KOPT-K1 (cell line): ENCODE measurements around the gene PNKD.
"Not testable (repeated sequence)": the region's sequence is repeated elsewhere in the genome, so short reads cannot be mapped to it uniquely, and the experiment has no call there.

Experiments
- H3K27ac ChIP-seq: fragments of 200-600 bp; sonication (generic); 2 replicates; pipeline ENCODE4 v1.5.1; 2016; ENCODE audit warnings: antibody characterized with exemption, mild to moderate bottlenecking, low read depth, low read length; ENCODE audit not compliant: poor library complexity, severe bottlenecking
- H3K36me3 ChIP-seq: fragments of 200-600 bp; sonication (generic); 2 replicates; pipeline ENCODE4 v1.5.1; 2017; ENCODE audit warnings: antibody characterized with exemption, mild to moderate bottlenecking, low read length, moderate library complexity; ENCODE audit not compliant: insufficient read depth
- H3K9me3 ChIP-seq: fragments of 200-600 bp; sonication (generic); 2 replicates; pipeline ENCODE4 v1.5.1; 2017; ENCODE audit warnings: antibody characterized with exemption, low read length, mild to moderate bottlenecking; ENCODE audit not compliant: insufficient read depth, poor library complexity, severe bottlenecking

The PNKD gene

GRCh38 chr2:218310853-218311540 lies 40.7 kb downstream of the PNKD start:
- no peak overlapping the region for H3K27ac ChIP-seq
- H3K9me3 ChIP-seq: no peaks in the 10 kb centered on the region
- no peaks in the 10 kb centered on the region for H3K36me3 ChIP-seq

- not testable (repeated sequence) for H3K27ac ChIP-seq, H3K36me3 ChIP-seq, H3K9me3 ChIP-seq
These were observed 41.4 kb downstream of the PNKD start for GRCh38 chr2:218311541-218312266.

- Histone ChIP-seq H3K36me3 (no peaks in the 10 kb centered on the region), H3K9me3 (no peaks in the 10 kb centered on the region), H3K27ac (no peak overlapping the region)
These were observed 42.0 kb downstream of the PNKD start for GRCh38 chr2:218312267-218312756.

GRCh38 chr2:218313356-218313755 lies 43.0 kb downstream of the PNKD start:
- Histone ChIP-seq H3K27ac (no peak overlapping the region), H3K9me3 (no peaks in the 10 kb centered on the region), H3K36me3 (no peaks in the 10 kb centered on the region)

- not testable (repeated sequence) for H3K9me3 ChIP-seq, H3K27ac ChIP-seq, H3K36me3 ChIP-seq
These were observed 44.4 kb downstream of the PNKD start for GRCh38 chr2:218314764-218315163.

GRCh38 chr2:218315397-218315796 lies 45.1 kb downstream of the PNKD start:
- no peaks in the 10 kb centered on the region for H3K36me3 ChIP-seq
- no peaks in the 10 kb centered on the region for H3K9me3 ChIP-seq
- peak overlapping the region; percentile 86 for H3K27ac ChIP-seq

GRCh38 chr2:218317303-218317630 lies 46.9 kb downstream of the PNKD start:
- H3K9me3 ChIP-seq: no peaks in the 10 kb centered on the region
- H3K27ac ChIP-seq: peak overlapping the region; percentile 86
- H3K36me3 ChIP-seq: no peaks in the 10 kb centered on the region

- Histone ChIP-seq H3K27ac (peak overlapping the region; percentile 86), H3K36me3 (no peaks in the 10 kb centered on the region), H3K9me3 (no peaks in the 10 kb centered on the region)
These were observed 47.5 kb downstream of the PNKD start for GRCh38 chr2:218317835-218318234.

GRCh38 chr2:218318241-218318640 lies 47.9 kb downstream of the PNKD start:
- Histone ChIP-seq H3K27ac (peak overlapping the region; percentile 86), H3K9me3 (no peaks in the 10 kb centered on the region), H3K36me3 (no peaks in the 10 kb centered on the region)

- no peak overlapping the region for H3K27ac ChIP-seq
- H3K9me3 ChIP-seq: no peaks in the 10 kb centered on the region
- H3K36me3 ChIP-seq: no peaks in the 10 kb centered on the region
These were observed 49.6 kb downstream of the PNKD start for GRCh38 chr2:218319813-218320365.

- H3K36me3 ChIP-seq: no peaks in the 10 kb centered on the region
- H3K9me3 ChIP-seq: no peaks in the 10 kb centered on the region
- H3K27ac ChIP-seq: no peak overlapping the region
These were observed 50.5 kb downstream of the PNKD start for GRCh38 chr2:218320704-218321336.

GRCh38 chr2:218322768-218323525 lies 52.6 kb downstream of the PNKD start:
- H3K9me3 ChIP-seq: no peaks in the 10 kb centered on the region
- H3K27ac ChIP-seq: peak overlapping the region; percentile 54
- no peaks in the 10 kb centered on the region for H3K36me3 ChIP-seq

- Histone ChIP-seq H3K27ac (peak overlapping the region; percentile 54), H3K9me3 (no peaks in the 10 kb centered on the region), H3K36me3 (no peaks in the 10 kb centered on the region)
These were observed 53.5 kb downstream of the PNKD start for GRCh38 chr2:218323526-218324472.

- Histone ChIP-seq H3K36me3 (no peaks in the 10 kb centered on the region), H3K9me3 (no peaks in the 10 kb centered on the region), H3K27ac (peak overlapping the region; percentile 36)
These were observed 55.3 kb downstream of the PNKD start for GRCh38 chr2:218325566-218326160.
